GM23248 (cell line): Measurements from ENCODE around the gene SYNDIG1.

Source experiments
- EZH2 ChIP-seq: fragments of 200-600 bp; sonication (generic); IDR thresholded peaks from 2 replicates; pipeline ENCODE4 v1.6.1; 2018; ENCODE audit warnings: antibody characterized with exemption, mild to moderate bottlenecking; ENCODE audit not compliant: insufficient read depth, poor library complexity, severe bottlenecking
- EZH2phosphoT487 ChIP-seq: fragments of 200-600 bp; sonication (generic); IDR thresholded peaks from 2 replicates; pipeline ENCODE4 v1.6.1; 2018; ENCODE audit warnings: antibody characterized with exemption, moderate library complexity, mild to moderate bottlenecking, low read depth; ENCODE audit not compliant: insufficient read depth

GRCh38 chr20:24529369-24529719 is 59.9 kb downstream of the SYNDIG1 start:
- TF ChIP-seq EZH2 (no peak), EZH2phosphoT487 (no peak)
